Breast epithelium (tissue), 3 donors: Measurements from ENCODE around the gene MSX2.

Source experiments
- CTCF ChIP-seq, 3 donors: fragments of 450-650 bp; IDR thresholded peaks; one replicate each; pipeline ENCODE4 v1.5.1; 2016 to 2017; ENCODE audit warnings: antibody characterized with exemption in 3 of 3, mild to moderate bottlenecking in 3 of 3, moderate library complexity in 3 of 3
- POLR2A ChIP-seq: fragments of 450-650 bp; IDR thresholded peaks from one replicate; pipeline ENCODE4 v1.6.1; 2016; ENCODE audit warnings: antibody characterized with exemption, mild to moderate bottlenecking, moderate library complexity
- POLR2AphosphoS5 ChIP-seq, 3 donors: sonication (generic); formaldehyde crosslinking; IDR thresholded peaks; one replicate each; pipeline ENCODE4 v1.6.1; 2017; ENCODE audit warnings: antibody characterized with exemption in 3 of 3

- TF ChIP-seq CTCF (IDR thresholded peaks at IDR 0.05) (no peak), POLR2A (no peak), POLR2AphosphoS5 (IDR thresholded peaks at IDR 0.05) (no peak)
These were observed 34.1 kb upstream of the MSX2 start for GRCh38 chr5:174690271-174690670.
